ENCODE measurements around the gene SSH3. TPM values are rescaled to one million over a fixed set of nuclear protein-coding genes. Genes with fewer than 3 reads are reported as not detected.

SSH3 gene
- total RNA-seq, 1 experiment from 2014 or later: 89.6 TPM

DNA sequence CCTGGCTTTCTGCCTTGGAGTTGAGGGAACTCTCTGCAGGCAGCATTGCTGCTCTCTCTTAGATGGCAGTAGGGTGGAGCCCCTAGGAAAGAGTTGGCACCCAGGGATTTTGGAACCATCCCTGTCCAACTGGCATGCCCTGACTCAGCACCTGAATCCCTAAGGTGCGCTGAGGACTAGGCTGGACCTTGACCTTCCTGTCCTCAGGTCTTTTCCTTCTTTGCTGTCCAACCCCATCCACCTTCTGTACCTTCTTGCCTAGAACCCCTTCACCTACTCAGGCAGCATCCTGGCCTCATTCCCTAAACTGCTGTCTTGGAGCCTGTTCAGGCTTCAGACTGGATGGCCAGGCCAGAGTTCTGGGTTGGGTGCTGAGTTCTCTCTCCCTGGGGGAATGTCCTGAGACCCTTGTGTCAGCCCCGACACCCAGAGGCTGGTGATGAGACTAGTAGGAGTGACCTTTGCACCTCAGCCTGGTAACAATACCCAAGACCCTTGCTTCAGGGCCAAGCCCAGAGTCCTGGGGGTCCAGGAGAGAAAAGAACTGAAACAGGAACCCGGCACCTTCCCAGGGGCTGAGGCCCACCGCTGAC is 52.6 kb downstream of the SSH3 start:
- H3K36me3 ChIP-seq (ENCODE audit: control insufficient read depth, insufficient read depth, low read length): no peaks in the 10 kb centered on the region
- H3K4me1 Mint-ChIP-seq (ENCODE audit: low read depth, unreplicated experiment): peaks cover 14% of the 10 kb centered on the region
- ChIA-PET POLR2A (interaction anchor here (0.9 to 1.7 kb wide), 3 partner anchors 18 to 113 kb away, joined by 3 to 8 read pairs (median 8); partner anchors contain the start of genes CLCF1 and PPP1CA), CTCF (interaction anchor here (0.7 to 17.9 kb wide), 9 partner anchors 10 to 239 kb away, joined by 3 to 775 read pairs (median 12); partner anchors contain the start of genes CLCF1, KDM2A, PPP1CA and RAD9A)
- no peak for DNase-seq
- intact Hi-C loops (cut with micrococcal nuclease; ENCODE audit: unreplicated experiment): no loop called here
- H3K9me3 ChIP-seq: no peaks in the 10 kb centered on the region
- H3K36me3 Mint-ChIP-seq (ENCODE audit: insufficient read depth, unreplicated experiment): peaks cover 16% of the 10 kb centered on the region
- no TSS peak for BruUV-seq (replicated peaks)
- no peaks in the 10 kb centered on the region for H3K27me3 ChIP-seq (replicated peaks; ENCODE audit: control insufficient read depth, insufficient read depth, low read length)
- peaks cover 45% of the 10 kb centered on the region for H3K4me1 ChIP-seq
- no peak overlapping the region for H3K4me3 ChIP-seq (ENCODE audit: low read depth, low read length)
- no peak overlapping the region for H3K4me3 Mint-ChIP-seq (ENCODE audit: unreplicated experiment)
- TF ChIP-seq, protein P1, sequence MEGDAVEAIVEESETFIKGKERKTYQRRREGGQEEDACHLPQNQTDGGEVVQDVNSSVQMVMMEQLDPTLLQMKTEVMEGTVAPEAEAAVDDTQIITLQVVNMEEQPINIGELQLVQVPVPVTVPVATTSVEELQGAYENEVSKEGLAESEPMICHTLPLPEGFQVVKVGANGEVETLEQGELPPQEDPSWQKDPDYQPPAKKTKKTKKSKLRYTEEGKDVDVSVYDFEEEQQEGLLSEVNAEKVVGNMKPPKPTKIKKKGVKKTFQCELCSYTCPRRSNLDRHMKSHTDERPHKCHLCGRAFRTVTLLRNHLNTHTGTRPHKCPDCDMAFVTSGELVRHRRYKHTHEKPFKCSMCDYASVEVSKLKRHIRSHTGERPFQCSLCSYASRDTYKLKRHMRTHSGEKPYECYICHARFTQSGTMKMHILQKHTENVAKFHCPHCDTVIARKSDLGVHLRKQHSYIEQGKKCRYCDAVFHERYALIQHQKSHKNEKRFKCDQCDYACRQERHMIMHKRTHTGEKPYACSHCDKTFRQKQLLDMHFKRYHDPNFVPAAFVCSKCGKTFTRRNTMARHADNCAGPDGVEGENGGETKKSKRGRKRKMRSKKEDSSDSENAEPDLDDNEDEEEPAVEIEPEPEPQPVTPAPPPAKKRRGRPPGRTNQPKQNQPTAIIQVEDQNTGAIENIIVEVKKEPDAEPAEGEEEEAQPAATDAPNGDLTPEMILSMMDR (IDR thresholded peaks at IDR 0.05; ENCODE audit: insufficient read depth in 1 of 2, low read depth in 1 of 2, low read length in 1 of 2, severe bottlenecking in 1 of 2, unreplicated experiment in 1 of 2): no peak
- H3K9me3 Mint-ChIP-seq (ENCODE audit: unreplicated experiment): no peaks in the 10 kb centered on the region
- no peaks in the 10 kb centered on the region for H3K27me3 Mint-ChIP-seq (ENCODE audit: insufficient read depth, unreplicated experiment)
- H3K27ac Mint-ChIP-seq (ENCODE audit: unreplicated experiment): peak overlapping the region; percentile 81

DNA sequence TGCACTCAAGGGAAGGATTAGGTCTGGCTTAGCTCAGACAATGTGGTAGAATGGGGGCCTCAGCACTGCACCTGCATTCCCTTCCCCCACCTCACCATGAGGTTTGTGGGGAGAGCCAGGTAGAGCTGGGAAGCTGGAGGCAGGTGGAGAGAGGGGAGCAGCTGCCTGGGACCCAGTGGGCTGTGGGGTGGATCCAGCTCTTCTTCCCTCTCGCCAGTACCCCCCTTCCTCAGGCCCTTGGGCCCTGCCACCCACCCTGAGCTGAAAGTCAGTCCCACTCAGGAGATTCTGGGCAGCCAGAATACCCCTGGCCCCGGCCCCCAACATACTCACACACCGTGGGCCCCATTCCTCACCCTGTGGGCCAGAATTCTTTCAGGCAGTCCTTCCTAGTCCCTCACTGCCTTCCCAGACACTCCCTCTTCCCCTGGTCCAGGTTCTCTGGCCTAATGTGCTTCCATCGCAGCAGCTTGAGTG is 53.1 kb downstream of the SSH3 start:
- Histone ChIP-seq H3K4me1 (peaks cover 42% of the 10 kb centered on the region), H3K4me3 (ENCODE audit: low read depth, low read length) (no peak overlapping the region), H3K27me3 (replicated peaks; ENCODE audit: control insufficient read depth, insufficient read depth, low read length) (no peaks in the 10 kb centered on the region), H3K9me3 (no peaks in the 10 kb centered on the region), H3K36me3 (ENCODE audit: control insufficient read depth, insufficient read depth, low read length) (no peaks in the 10 kb centered on the region)
- H3K27me3 Mint-ChIP-seq (ENCODE audit: insufficient read depth, unreplicated experiment): no peaks in the 10 kb centered on the region
- no peak for DNase-seq
- peaks cover 14% of the 10 kb centered on the region for H3K4me1 Mint-ChIP-seq (ENCODE audit: low read depth, unreplicated experiment)
- POLR2A ChIA-PET: interaction anchor here (1.7 kb wide), 1 partner anchor 18 kb away, joined by 8 read pairs; the partner anchor contains the start of gene CLCF1
- H3K4me3 Mint-ChIP-seq (ENCODE audit: unreplicated experiment): peak overlapping the region; percentile 54
- no peaks in the 10 kb centered on the region for H3K9me3 Mint-ChIP-seq (ENCODE audit: unreplicated experiment)
- peak overlapping the region; percentile 81 for H3K27ac Mint-ChIP-seq (ENCODE audit: unreplicated experiment)
- peaks cover 16% of the 10 kb centered on the region for H3K36me3 Mint-ChIP-seq (ENCODE audit: insufficient read depth, unreplicated experiment)
- intact Hi-C loops (cut with micrococcal nuclease; ENCODE audit: unreplicated experiment): no loop called here
- TF ChIP-seq, protein P1 (IDR thresholded peaks at IDR 0.05; ENCODE audit: insufficient read depth in 1 of 2, low read depth in 1 of 2, low read length in 1 of 2, severe bottlenecking in 1 of 2, unreplicated experiment in 1 of 2): no peak
- no TSS peak for BruUV-seq (replicated peaks)
- CTCF ChIA-PET: interaction anchor here (0.6 to 17.9 kb wide), 8 partner anchors 11 to 345 kb away, joined by 3 to 775 read pairs (median 4); partner anchors contain the start of genes CLCF1, KDM2A and PPP1CA

DNA sequence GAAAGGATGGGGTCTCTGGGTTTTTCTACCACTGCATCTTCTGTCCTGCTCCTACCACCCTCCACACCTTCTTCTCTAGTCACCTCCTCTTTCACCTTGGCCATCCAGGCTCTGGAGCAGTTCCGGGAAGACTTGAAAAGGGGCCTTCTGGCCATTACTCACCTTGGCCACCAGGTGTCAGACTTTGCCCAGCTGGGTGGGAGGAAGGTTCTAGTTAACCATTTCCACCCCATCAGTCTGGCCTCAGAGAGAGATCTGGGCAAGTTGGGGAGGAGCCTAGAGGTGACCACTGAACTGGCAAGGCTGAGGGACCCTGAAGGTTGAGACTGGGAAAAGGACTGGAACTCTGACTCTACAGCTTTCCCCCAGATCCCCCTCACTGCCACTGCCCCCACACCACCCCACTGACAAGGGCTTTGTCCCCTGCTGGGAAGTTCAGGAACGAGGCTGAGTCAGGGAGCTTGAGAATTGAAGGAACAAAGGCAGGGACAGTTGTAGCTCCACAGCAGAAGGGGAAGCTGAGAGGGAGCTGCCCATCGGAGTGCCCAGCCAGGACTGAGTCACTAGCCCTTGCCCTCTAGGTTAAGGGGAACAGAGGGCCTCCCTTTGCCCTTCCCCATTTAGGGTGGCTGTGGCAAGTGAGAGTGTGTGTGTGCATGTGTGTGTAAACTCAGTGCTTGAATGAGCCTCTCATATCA is 53.7 kb downstream of the SSH3 start:
- POLR2A ChIA-PET: interaction anchor here (0.5 to 0.9 kb wide), 3 partner anchors 17 to 90 kb away, joined by 3 to 8 read pairs (median 3); no protein-coding TSS in a partner anchor
- CTCF ChIA-PET: interaction anchor here (0.6 to 17.9 kb wide), 11 partner anchors 8 to 919 kb away, joined by 3 to 775 read pairs (median 5); partner anchors contain the start of genes CLCF1, KDM2A, MRPL11 and PPP1CA
- intact Hi-C loops (cut with micrococcal nuclease; ENCODE audit: unreplicated experiment): loop anchor here (1.0 kb wide), 2 partner anchors 17 to 25 kb away; no protein-coding TSS in a partner anchor
- Mint-ChIP-seq H3K4me1 (ENCODE audit: low read depth, unreplicated experiment) (peaks cover 14% of the 10 kb centered on the region), H3K27ac (ENCODE audit: unreplicated experiment) (peak overlapping the region; percentile 81), H3K36me3 (ENCODE audit: insufficient read depth, unreplicated experiment) (peaks cover 16% of the 10 kb centered on the region), H3K4me3 (ENCODE audit: unreplicated experiment) (peak overlapping the region; percentile 54), H3K27me3 (ENCODE audit: insufficient read depth, unreplicated experiment) (no peaks in the 10 kb centered on the region), H3K9me3 (ENCODE audit: unreplicated experiment) (no peaks in the 10 kb centered on the region)
- Histone ChIP-seq H3K36me3 (ENCODE audit: control insufficient read depth, insufficient read depth, low read length) (no peaks in the 10 kb centered on the region), H3K27me3 (replicated peaks; ENCODE audit: control insufficient read depth, insufficient read depth, low read length) (no peaks in the 10 kb centered on the region), H3K4me3 (ENCODE audit: low read depth, low read length) (no peak overlapping the region), H3K9me3 (no peaks in the 10 kb centered on the region), H3K4me1 (peaks cover 42% of the 10 kb centered on the region)
- TF ChIP-seq, protein P1 (IDR thresholded peaks at IDR 0.05; ENCODE audit: insufficient read depth in 1 of 2, low read depth in 1 of 2, low read length in 1 of 2, severe bottlenecking in 1 of 2, unreplicated experiment in 1 of 2): peak; percentile 99
- BruUV-seq (replicated peaks): no TSS peak
- DNase-seq: peak; percentile 89 to 91
